Activated CD8-positive, alpha-beta memory T cell treated with anti-CD3 and anti-CD28 coated beads, Interleukin-2, amount 50 U/mL, for 48 hours (primary cell): ENCODE data around the gene SAC3D1.

Experiments used
- DNase-seq: peaks from one replicate; pipeline ENCODE4 v3.0.0-alpha.2; 2020

Gene SAC3D1

DNA sequence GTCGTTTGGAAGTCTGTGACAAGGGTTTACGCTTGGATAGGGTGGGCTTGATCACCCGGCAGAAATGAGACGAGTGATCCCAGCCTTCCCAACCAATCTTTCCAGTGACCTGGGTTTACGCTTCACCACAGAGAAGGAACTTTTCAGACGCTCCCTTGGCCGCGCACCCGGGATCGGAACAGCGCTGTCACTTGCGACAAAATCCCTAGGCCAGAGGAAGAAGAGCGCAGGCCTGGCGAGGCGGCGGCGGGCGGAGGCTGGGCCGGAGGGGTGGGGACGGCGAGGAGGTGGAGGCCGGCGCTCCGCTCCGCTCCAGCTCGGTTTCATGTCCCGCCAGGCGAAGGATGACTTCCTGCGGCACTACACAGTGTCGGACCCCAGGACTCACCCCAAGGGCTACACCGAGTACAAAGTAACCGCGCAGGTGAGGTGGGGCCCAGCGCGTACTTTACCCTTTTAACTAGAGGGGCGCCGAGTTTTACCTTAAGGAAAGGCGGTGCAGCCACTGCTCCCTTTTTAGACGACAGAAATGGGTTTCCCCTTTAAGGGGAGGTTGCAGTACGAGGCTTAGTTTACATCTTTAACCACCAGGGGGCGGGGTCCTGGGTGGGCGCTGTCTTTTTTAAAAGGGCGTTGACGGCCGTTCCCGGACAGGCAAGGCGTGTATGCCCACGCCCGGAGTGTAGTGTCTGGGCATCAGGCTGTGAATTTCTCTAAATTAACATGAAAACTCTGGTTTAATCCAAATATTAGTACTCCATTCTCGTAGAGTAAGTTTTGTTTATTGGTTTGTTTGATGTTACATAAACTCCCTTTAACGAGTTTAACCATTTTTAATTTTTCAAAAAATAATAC lies 13.6 kb upstream of the SAC3D1 start, which contains the start of gene SNX15:
SNX15 (plus strand) TSS at position 227 of the 855 bp plus-strand sequence; CDS start at position 326, 99 bp downstream.
- DNase-seq = peak; percentile 90

DNA sequence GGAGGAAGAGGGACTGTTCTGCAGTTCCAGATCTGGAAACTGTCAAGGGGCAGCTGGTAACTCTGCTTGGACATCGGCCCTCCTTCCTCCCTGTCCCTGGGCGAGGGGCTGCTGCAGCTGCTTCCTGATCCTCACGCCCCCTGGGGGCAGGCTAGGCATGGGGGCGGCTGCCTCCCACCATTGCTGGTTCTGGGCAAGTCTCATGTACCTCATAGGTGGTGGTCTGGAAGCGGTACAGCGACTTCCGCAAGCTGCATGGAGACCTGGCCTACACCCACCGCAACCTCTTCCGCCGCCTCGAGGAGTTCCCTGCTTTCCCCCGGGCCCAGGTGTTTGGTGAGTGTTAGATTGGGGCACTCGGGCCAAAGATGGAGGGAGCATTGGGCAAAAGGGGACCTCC lies 8.8 kb upstream of the SAC3D1 start:
- no peak for DNase-seq

DNA sequence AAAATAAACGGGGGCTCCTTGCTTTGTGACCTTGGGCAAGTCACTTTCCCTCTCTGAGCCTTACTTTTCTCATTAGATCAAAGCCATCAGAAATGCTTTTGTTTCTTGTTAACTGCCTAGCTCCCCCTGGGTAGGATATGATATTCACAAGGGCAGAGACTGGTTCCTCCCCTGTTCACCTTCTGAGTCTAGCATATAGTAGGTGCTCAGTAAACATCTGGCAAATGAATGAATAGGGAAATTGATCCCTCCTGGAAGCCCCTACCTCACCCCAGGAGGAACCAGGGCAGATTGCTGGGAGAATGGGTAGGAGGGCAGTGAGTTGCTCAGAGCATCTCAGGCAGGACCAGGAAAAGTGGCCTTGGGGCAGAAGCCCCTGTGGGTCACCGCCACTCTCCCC lies 6.6 kb upstream of the SAC3D1 start:
- DNase-seq = no peak

DNA sequence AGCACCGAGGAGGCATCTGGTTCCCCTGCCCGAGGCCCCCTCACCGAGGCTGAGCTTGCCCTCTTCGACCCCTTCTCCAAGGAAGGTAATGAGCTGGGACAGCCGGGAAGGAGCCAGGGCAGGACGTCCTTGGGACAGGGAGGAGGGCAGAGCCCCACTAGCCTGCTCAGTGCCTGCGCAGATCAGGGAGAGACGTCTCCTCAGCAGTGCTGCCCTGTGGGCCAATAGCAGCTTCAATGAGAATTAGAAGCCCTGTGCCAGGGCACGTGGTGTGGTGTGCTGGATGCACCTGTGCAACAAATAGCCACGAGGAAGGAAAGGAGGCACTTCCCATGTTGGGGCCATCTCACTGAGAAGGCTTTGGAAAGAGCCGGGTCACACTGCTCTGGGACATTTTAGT lies 5.4 kb upstream of the SAC3D1 start:
- no peak for DNase-seq

DNA sequence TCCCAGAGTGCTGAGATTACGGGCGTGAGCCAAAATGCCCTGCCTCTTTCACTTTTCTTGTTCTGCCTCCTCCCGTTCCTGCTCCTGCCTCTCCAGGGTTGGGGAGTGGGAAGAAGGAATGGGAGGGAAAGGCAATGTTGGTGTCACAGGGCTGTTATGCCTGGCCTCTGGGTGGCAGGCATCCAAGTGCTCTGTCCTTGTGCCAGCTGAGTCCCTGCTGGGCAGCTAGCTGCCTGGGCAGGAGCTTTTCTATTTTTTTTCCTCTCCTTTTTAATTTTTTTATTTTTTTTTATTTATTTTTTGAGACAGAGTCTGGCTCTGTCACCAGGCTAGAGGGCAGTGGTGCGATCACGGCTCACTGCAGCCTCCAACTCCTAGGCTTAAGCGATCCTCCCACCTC lies 4.1 kb upstream of the SAC3D1 start:
- DNase-seq = no peak

DNA sequence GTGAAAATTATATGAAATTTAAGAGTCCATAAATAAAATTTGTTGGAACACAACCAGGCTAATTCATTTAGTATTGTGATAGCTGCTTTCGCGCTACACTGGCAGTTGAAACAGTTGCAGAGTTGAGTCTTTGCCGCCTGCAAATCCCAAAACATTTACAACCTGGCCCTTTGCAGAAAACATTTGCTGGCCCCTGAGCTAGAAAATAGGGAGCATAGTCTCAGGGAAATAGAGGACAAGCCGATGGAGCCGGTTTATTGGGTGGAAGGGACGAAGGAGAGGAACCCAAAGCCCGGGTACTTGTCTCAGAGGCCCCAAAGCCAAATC lies 527 bp upstream of the SAC3D1 start:
- no peak for DNase-seq

DNA sequence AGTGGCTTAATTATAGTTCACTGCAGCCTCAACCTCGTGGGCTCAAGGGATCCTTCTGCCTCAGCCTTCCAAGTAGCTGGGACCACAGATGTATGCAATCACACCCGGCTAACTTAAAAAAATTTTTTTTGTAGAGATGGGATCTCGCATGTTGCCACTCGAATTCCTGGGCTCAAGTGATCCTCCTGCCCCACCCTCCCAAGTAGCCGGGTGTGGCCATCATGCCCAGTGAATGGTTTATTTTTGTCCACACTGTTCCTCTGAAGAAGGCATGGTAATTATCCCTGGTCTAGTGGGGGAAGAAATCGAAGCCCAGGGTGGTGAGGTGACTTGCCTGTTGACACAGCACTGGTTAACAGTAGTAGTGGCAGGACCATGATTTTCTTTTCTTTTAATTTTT lies 1.9 kb downstream of the SAC3D1 start:
- DNase-seq = no peak

DNA sequence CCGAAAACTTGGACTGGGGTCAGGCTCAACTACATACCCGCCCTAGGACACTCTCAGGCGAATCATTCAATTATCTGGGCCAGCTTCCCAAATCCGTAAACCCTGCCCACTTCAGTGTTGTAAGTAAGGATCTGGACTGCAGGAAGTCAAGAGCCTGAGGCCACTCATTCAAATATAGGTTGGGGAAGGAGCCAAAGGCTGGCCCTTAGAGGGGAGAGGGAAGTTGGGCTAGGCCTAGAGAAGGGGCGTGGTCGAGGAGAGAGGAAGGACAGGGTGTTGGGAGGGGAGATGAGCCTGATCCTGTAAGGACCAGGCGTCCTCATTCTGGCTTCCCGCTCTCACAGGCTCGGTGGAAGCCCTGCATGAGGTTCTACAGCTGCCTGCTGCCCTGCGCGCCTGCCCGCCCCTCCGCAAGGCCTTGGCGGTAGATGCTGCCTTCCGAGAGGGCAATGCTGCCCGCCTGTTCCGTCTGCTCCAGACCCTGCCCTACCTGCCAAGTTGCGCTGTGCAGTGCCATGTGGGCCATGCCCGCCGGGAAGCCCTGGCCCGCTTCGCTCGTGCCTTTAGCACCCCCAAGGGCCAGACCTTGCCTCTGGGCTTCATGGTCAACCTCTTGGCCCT lies 3.0 kb downstream of the SAC3D1 start:
- DNase-seq = no peak

DNA sequence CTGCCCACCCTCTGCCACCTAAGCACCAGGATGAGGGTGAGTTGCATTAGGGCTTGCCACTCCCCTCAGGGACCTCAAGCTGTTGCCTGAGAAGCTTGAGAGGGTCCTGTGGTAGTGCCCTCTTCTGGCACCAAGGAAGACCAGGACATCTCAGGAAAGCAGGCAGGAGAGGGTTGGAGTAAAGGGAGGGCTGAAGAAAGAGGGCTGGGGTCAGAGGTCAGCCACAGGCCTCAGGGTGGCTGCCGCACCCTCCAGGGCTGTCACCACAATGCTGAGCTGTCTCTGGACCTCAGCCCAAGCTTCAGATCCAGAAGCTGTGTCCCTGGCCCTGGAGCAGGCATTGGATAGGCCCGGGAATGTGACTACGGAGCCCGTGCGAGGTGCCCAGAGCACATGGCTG lies 4.1 kb downstream of the SAC3D1 start:
- DNase-seq = no peak

DNA sequence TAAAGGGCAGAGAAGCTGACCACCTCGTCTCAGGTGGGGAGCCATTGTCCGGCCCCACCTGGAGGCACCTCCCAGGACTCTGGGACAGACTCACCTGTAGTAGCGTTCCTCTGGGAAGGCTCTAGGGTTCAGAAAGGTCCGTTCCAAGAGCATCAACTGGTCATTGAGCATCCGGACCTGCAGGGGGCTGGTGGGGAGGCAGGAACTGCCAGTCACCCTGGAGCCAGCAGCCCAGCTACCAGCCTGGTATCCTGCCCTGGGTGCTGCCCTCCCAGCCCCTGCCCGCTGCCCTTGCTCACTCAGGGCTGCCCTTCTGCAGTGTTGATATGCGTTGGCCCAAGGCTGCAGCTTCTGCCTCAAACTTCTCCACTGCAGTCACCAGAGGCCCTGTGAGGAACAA lies 4.7 kb downstream of the SAC3D1 start:
- no peak for DNase-seq

DNA sequence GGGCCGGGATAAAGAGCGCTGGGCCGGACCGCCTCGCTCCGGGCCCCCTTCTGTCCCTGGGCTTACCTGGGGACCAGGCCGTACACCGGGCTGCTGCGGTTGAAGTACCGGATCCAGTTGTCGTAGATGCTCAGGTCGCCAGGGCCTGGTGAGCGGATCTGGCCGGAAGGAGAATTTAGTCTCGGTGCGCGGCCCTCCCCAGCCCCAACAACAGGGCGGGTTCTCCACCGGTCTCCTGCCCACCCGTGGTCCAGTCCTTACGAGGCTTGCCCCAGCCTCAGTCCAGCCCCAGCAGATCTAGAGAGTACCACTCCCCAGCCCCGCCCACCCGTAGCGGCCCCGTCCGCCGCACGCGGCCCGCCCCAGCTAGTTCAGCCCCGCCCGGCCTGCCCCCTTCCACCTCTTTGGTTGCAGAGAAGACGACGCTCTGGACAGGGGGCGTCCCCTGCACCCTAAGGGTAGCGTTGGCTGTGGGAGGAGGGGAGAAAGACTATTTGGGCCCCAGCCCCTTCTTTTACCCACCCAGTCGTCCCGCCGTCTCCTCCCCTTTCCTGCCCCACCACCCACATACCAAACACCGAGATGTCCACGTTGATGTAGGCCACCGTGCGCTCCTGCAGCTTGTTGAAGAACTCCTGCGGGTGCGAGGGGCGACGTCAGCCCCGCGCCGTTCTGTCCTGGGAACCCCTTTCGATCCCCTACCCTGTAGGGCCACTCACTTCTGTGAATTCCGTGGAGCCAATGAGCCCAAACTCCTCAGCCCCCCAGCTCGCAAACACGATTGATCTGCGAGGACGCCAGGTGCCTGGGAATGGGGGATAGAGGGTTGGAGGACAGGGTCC lies 6.8 kb downstream of the SAC3D1 start:
- peak; percentile 65 for DNase-seq

DNA sequence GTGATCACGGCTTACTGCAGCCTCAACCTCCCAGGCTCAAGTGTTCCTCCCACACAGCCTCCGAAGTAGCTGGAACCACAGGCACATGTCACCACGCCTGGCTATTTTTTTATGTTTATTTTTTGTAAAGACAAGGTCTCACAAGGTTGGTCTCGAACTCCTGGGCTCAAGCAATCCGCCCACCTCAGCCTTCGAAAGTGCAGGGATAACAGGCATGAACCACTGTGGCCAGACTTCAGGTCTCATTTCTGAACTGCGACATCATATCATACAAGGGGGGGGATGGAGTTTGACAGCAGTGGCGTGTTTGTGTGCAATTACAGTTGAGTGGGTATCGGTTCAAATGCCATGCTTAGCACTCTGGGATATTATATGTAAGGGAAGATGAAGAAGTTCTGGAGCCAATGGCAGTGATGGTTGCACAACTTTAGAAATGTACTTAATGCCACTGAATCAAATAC lies 10.4 kb downstream of the SAC3D1 start:
- peak; percentile 53 for DNase-seq

DNA sequence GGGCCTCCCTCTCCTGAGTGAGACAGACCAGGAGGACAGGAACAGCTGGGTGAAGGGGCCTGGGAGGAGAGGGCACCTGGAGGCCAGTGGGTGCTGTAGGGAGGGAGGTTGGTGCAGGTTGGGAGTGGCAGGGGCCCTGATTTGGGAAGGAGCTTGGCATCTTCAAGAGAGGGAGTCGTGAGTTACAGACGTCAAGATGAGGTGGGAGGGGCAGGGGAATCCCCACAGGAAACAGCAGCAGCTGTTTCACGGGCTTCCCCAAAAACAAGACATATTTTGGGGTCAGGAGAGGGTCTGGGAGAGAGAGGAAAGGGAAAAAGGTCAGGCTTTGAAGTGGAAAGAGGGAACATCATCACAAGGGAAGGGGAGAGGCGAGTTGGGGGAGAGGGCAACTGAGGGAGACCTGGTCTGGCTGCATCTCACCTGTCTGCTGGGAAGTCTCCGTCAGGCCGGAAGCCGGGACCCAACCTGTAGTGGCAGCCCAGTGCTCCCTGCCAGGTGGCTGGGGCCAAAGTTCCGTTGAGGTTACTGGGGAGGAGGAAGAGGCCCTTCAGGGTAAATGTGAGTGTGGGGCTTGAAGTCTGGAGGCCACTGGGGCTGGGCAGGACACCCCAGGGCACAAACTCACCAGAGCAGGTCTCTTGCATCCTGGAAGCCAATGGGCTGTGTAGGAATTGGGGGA lies 13.0 kb downstream of the SAC3D1 start:
- DNase-seq = peak; percentile 47

DNA sequence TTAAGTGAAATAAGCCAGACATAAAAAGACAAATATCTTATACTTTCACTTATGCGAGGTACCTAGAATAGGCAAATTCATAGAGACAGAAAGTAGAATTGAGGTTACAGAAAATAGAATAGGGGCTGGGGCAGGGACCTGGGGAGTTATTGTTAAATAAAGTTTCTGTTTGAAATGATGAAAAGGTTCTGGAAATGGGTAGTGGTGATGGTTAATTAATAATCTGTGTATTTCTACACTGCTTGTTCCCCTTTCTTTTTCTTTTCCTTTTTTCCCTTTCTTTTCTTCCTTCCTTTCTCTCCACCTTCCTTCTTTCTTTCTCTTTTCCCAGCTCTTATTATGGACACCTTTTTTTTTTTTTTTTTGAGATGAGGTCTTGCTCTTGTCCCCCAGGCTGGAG lies 14.5 kb downstream of the SAC3D1 start:
- DNase-seq = no peak

DNA sequence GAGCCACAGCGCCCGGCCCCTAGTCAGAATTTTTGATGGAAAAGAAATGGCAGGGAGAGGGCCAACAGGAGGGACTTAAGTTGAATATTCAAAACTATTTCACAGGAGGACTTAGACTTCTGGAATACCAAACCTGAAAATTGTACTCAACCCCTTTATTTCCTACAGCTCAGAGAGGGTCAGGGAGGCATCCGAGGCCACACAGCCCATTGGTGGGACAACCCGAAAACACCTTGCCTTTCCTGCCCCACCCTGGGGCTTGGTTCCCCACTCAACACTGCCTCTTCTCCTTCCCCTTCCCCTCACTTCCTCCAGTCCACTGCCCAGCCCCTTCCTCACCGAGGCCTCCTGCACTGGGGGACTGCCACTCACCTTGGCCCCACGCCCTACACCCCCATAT lies 16.0 kb downstream of the SAC3D1 start:
- DNase-seq = no peak

DNA sequence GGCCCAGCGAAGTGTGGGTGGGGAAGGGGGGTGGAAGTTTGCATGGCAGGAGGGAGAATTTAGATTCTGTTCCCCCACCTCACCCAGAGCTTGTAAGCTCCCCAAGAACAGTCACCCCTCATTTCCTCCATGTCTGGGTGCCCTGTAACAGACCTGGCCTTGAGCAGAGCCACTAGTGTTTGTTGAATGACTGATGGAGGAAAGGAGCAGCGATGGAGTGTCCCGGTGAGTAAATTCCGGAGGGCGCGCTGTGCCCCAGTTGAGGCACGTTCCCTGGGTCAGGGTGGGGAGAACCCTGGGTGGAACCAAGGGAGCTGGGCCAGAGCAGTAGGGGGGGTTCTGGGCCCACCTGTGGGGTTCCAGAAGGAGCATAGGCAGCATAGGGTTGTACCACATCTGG lies 16.5 kb downstream of the SAC3D1 start:
- DNase-seq = no peak

DNA sequence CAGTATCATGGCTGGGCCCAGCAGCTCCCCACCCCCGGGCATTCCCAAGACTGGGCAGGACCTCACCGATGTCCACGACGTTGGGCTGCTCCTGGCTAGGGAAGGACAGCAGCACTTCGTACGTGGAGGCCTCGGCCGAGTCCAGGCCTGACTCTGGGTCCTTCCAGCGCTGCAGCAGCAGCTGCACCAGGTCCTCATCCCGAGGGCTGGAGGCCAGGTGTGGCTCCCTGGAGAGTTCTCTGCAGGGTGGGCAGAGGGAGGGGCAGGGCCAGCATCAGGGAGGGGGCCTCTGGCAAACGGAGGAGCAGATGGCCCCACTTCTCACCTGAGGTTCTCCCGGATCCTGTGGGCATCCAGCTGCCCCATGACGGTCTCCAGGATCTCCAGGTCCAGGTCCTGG lies 17.0 kb downstream of the SAC3D1 start:
- no peak for DNase-seq

DNA sequence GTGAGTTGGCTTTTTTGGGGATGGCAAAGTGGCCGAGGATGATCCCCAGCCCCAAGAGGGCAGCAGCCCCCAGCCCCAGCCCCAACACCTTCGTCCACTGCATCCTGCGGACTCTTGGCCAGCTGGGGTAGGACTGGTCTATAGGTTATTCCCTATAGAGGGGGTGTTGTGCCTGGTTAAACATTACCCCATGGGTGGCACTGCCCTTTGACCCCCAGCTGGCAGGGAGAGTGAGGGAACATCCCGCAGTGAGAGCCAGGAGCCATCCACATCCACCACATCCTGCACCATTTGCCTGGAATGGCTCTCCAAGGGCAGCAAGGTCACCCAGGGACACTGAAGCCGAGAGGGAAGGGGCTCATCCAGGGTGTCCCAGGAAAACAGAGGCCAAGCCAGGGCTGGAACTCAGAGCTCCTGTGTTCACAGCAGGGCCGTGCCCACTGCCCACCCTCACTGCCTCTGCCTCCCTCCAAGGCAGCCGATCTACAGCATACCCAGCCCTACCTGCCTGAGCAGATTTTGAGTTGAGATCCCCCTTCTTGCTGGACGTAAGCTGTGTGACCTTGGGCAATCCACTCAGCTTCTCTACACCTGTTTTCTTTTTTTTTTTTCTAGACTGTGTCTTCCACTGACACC lies 17.5 kb downstream of the SAC3D1 start, which contains the start of gene NAALADL1:
NAALADL1 (minus strand) TSS at position 135 of the 636 bp plus-strand sequence; CDS start at position 103, 32 bp downstream.
- DNase-seq = no peak

DNA sequence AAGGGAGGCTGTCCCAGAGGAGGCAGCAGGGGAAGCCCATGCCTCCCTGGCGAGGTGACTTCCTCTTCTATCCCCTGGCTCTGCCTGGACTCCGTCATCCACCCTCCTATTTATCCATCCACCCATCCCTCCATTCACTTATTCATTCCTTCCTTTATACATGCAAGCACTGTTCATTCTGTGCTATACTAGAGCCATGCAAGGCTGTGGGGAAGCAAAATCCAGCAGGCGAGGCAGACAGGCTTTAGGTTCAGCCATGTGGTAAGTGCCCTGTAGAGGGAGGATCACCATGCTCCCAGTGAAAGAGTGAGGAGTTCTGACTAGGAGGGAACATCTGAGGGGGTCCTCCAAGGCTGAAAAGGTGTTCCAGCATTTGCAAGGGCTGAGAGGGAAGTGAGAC lies 18.5 kb downstream of the SAC3D1 start:
- DNase-seq = no peak

DNA sequence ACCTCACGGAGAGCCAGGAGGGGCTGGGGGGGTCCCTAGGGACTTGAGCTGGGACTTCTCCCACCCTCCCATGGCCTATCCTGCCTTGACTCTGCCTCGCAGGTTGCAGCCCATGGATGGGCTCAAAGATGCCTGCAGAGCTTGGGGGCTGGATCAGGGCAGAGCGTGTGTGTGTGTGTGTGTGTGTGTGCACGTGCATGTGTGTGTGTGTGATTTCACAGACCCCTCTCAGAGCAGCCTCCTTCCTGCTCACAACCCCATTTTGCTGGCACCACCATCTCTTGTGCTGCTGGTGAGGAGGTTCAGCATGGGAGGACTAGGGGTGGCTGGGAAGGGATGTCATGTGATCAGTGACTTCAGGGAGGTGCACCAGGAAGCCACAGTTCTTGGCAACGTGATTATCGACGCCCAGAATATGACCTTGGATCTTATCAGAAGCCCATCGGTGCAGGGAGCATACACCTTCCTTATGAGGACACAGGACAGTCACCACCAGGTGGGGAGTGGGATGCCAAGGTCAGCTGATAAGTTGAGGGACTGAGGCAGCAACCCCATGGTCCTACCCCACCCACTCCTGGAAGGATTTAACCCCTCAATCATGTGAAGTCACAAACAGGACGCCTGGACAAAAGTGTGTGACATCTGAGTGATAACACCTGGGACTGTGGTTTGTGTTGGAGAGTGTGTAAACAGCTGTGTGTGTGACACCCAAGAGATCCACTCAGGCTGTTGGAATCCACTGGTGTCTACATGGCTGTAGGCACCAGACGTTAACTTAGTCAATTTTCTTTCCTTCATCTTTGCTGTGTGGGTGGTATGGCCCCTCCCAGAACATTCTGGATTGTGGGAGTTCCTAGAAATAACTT lies 19.2 kb downstream of the SAC3D1 start:
- no peak for DNase-seq

DNA sequence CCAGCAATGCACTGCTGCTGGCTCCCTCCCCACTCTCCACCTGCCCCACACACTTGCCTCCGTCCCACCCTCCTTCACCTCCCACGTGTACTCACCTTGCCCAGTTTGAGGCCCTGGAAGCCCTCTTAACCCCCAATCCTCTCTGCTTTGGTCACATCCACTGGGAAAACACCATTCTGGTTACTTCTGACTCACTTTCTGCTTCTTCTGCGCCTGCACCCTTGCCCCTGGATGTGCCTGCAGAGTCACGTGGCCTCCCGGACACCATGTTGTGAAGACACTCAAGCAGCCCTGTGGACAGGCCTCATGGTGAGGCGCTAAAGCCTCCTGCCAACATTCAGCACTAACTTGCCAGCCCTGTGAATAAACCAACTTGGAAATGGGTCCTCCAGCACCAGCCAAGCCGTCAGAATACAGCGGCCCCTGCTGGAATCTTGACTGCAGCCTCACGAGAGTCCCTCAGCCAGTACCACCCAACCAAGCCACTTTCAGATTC lies 20.0 kb downstream of the SAC3D1 start:
- DNase-seq = no peak
